RWPE2 (cell line): ENCODE results near the gene COL26A1.
A peak's percentile ranks its signal among the peaks of the same experiment; 100 is the strongest.
"Not testable (repeated sequence)": the region's sequence is repeated elsewhere in the genome, so short reads cannot be mapped to it uniquely, and the experiment has no call there.

Source experiments
- ATAC-seq: fragments of 200-7000 bp; cut with Tn5 transposase; 3 replicates; pipeline ENCODE4 v1.9.1; 2021; ENCODE audit warnings: low read depth
- DNase-seq: peaks from one replicate; pipeline ENCODE4 v3.0.0-alpha.2; 2020; ENCODE audit warnings: low spot score
- H3K27ac ChIP-seq: fragments of 450-650 bp; 2 replicates; pipeline ENCODE4 v1.5.1; 2017; ENCODE audit warnings: mild to moderate bottlenecking; ENCODE audit not compliant: poor library complexity, severe bottlenecking
- H3K27me3 ChIP-seq: fragments of 250-450 bp; sonication (Bioruptor Pico); 2 replicates; pipeline ENCODE4 v1.5.1; 2021; ENCODE audit warnings: mild to moderate bottlenecking, moderate library complexity; ENCODE audit not compliant: insufficient read depth, poor library complexity, severe bottlenecking
- H3K36me3 ChIP-seq: fragments of 250-450 bp; sonication (Bioruptor Pico); 2 replicates; pipeline ENCODE4 v1.5.1; 2020; ENCODE audit warnings: low read depth, mild to moderate bottlenecking, moderate library complexity
- H3K4me1 ChIP-seq: fragments of 250-450 bp; sonication (Bioruptor Pico); 2 replicates; pipeline ENCODE4 v1.5.1; 2021; ENCODE audit warnings: mild to moderate bottlenecking, moderate library complexity; ENCODE audit not compliant: insufficient read depth, poor library complexity, severe bottlenecking
- H3K4me3 ChIP-seq: fragments of 250-450 bp; sonication (Bioruptor Pico); 2 replicates; pipeline ENCODE4 v1.5.1; 2021; ENCODE audit warnings: mild to moderate bottlenecking, moderate library complexity; ENCODE audit not compliant: severe bottlenecking
- H3K9me3 ChIP-seq: fragments of 250-450 bp; sonication (Bioruptor Pico); 2 replicates; pipeline ENCODE4 v1.5.1; 2021; ENCODE audit warnings: mild to moderate bottlenecking, moderate library complexity; ENCODE audit not compliant: severe bottlenecking
- CTCF ChIP-seq: fragments of 450-650 bp; IDR thresholded peaks from one replicate; pipeline ENCODE4 v1.5.1; 2017; ENCODE audit warnings: mild to moderate bottlenecking, moderate library complexity; ENCODE audit not compliant: poor library complexity, severe bottlenecking

The COL26A1 gene

GRCh38 chr7:101560856-101561255, 198.2 kb downstream of the COL26A1 start:
- no peak for TF ChIP-seq CTCF
- peak; percentile 17 for DNase-seq
- ATAC-seq = no peak
- H3K27me3 ChIP-seq = no peaks in the 10 kb centered on the region
- no peak overlapping the region for H3K27ac ChIP-seq
- H3K36me3 ChIP-seq = no peaks in the 10 kb centered on the region
- H3K4me3 ChIP-seq = no peak overlapping the region
- H3K9me3 ChIP-seq = no peaks in the 10 kb centered on the region
- no peaks in the 10 kb centered on the region for H3K4me1 ChIP-seq

- ATAC-seq, H3K27me3 ChIP-seq, H3K4me1 ChIP-seq, H3K9me3 ChIP-seq, H3K4me3 ChIP-seq, H3K36me3 ChIP-seq, DNase-seq, H3K27ac ChIP-seq: not testable (repeated sequence)
Measured at GRCh38 chr7:101561293-101561692, 198.6 kb downstream of the COL26A1 start.

- no peak for TF ChIP-seq CTCF
- Histone ChIP-seq H3K27me3 (no peaks in the 10 kb centered on the region), H3K4me1 (no peaks in the 10 kb centered on the region), H3K36me3 (no peaks in the 10 kb centered on the region), H3K9me3 (no peaks in the 10 kb centered on the region), H3K4me3 (no peak overlapping the region), H3K27ac (no peak overlapping the region)
- DNase-seq (peak; percentile 30), ATAC-seq (no peak)
Measured at GRCh38 chr7:101562531-101563197, 200.0 kb downstream of the COL26A1 start.

GRCh38 chr7:101563198-101563901, 200.7 kb downstream of the COL26A1 start:
- Histone ChIP-seq H3K27ac (no peak overlapping the region), H3K4me1 (no peaks in the 10 kb centered on the region), H3K27me3 (no peaks in the 10 kb centered on the region), H3K4me3 (no peak overlapping the region), H3K9me3 (no peaks in the 10 kb centered on the region), H3K36me3 (no peaks in the 10 kb centered on the region)
- DNase-seq = peak; percentile 40
- TF ChIP-seq CTCF = no peak
- no peak for ATAC-seq

GRCh38 chr7:101563943-101564777, 201.5 kb downstream of the COL26A1 start:
- no peaks in the 10 kb centered on the region for H3K4me1 ChIP-seq
- peak; percentile 34 for DNase-seq
- no peak for TF ChIP-seq CTCF
- no peaks in the 10 kb centered on the region for H3K36me3 ChIP-seq
- no peaks in the 10 kb centered on the region for H3K9me3 ChIP-seq
- H3K27ac ChIP-seq = no peak overlapping the region
- peak; percentile 31; the same call in 1 of the 3 replicates for ATAC-seq
- H3K4me3 ChIP-seq = no peak overlapping the region
- H3K27me3 ChIP-seq = no peaks in the 10 kb centered on the region
